A549 (cell line): ENCODE data around the gene CAPN2. TPM values are rescaled to one million over a fixed set of nuclear protein-coding genes. Genes with fewer than 3 reads are reported as not detected.

ENCODE experiments used
- ATAC-seq, 2 experiments: fragments of 200-7000 bp in 1 of 2; fragments of >200 bp in 1 of 2; cut with Nextera tagmentation in 1 of 2; cut with Tn5 transposase in 1 of 2; 3 replicates each; pipeline versions ENCODE4 v1.8.0 to v1.9.1; 2018 to 2020; ENCODE audit warnings: mild to moderate bottlenecking in 1 of 2, moderate library complexity in 1 of 2
- CTCF ChIA-PET: fragments of 300-600 bp; sonication (Branson Sonifier 250); formaldehyde crosslinking; extraction: SDS; loops from one replicate; lab custom pipeline; 2021; ENCODE audit warnings: antibody characterized with exemption, inconsistent platforms; lab: Yijun Ruan, JAX
- POLR2A ChIA-PET: fragments of 350-600 bp; formaldehyde crosslinking; extraction: SDS; loops from one replicate; lab custom pipeline; 2021; ENCODE audit warnings: antibody characterized with exemption, inconsistent platforms; lab: Yijun Ruan, JAX
- DNase-seq, 2 experiments: peaks; one replicate each; pipeline versions ENCODE4 v3.0.0 to v3.0.0-alpha.2; 2011 to 2016; ENCODE audit warnings: low read depth in 1 of 2, low spot score in 1 of 2
- FAIRE-seq: peaks from 2 replicates; lab custom pipeline; 2011; peaks lifted over from hg19 to GRCh38; lab: Jason Lieb, UNC
- H3K27ac ChIP-seq, 2 experiments: fragments of >200 bp; sonication (Bioruptor Twin); formaldehyde crosslinking; 3 replicates each; pipeline ENCODE4 v1.5.1; 2016 to 2017
- H3K4me1 ChIP-seq: fragments of >200 bp; sonication (Bioruptor Twin); formaldehyde crosslinking; 3 replicates; pipeline ENCODE4 v1.6.1; 2016
- H3K4me2 ChIP-seq: fragments of >200 bp; sonication (Bioruptor Twin); formaldehyde crosslinking; 3 replicates; pipeline ENCODE4 v1.6.1; 2016
- H3K4me3 ChIP-seq: fragments of >200 bp; sonication (Bioruptor Twin); formaldehyde crosslinking; 3 replicates; pipeline ENCODE4 v1.5.1; 2016
- H3K9me3 ChIP-seq: fragments of >200 bp; sonication (Bioruptor Twin); formaldehyde crosslinking; 3 replicates; pipeline ENCODE4 v1.6.1; 2016
- FOSL2 ChIP-seq, 2 experiments: fragments of 450-650 bp in 1 of 2; fragments of >200 bp in 1 of 2; sonication (Bioruptor Twin) in 1 of 2; formaldehyde crosslinking; IDR thresholded peaks; 2 replicates each; pipeline versions ENCODE4 v1.5.0 to v1.6.1; 2016 to 2020; ENCODE audit warnings: mild to moderate bottlenecking in 1 of 2, moderate library complexity in 1 of 2
- FOXS1 ChIP-seq: fragments of 250-450 bp; sonication (Bioruptor Pico); IDR thresholded peaks from 2 replicates; pipeline ENCODE4 v1.5.0; 2020; ENCODE audit warnings: mild to moderate bottlenecking, moderate library complexity
- JUNB ChIP-seq: fragments of >200 bp; sonication (Bioruptor Twin); formaldehyde crosslinking; IDR thresholded peaks from 2 replicates; pipeline ENCODE4 v1.6.1; 2016
- MAFK ChIP-seq: fragments of 450-650 bp; IDR thresholded peaks from 2 replicates; pipeline ENCODE4 v1.6.1; 2014; ENCODE audit not compliant: partially characterized antibody
- MYC ChIP-seq: IDR thresholded peaks from 2 replicates; pipeline ENCODE4 v1.6.1; 2012; ENCODE audit warnings: mild to moderate bottlenecking, inconsistent platforms, low read length, improper control_type of control experiment, borderline replicate concordance
- NR3C1 ChIP-seq: fragments of >200 bp; sonication (Bioruptor Twin); formaldehyde crosslinking; IDR thresholded peaks from 3 replicates; pipeline ENCODE4 v1.6.1; 2017
- POLR2A ChIP-seq: IDR thresholded peaks from 2 replicates; pipeline ENCODE4 v1.6.1; 2012; ENCODE audit warnings: mild to moderate bottlenecking, low read length
- POLR2AphosphoS2 ChIP-seq: conservative IDR thresholded peaks from 2 replicates; pipeline ENCODE4 v1.6.1; 2012; ENCODE audit warnings: low read length, improper control_type of control experiment, inconsistent platforms
- RNF2 ChIP-seq: fragments of 200-600 bp; sonication (generic); IDR thresholded peaks from 2 replicates; pipeline ENCODE4 v1.6.1; 2016; ENCODE audit warnings: low read depth, mild to moderate bottlenecking, antibody characterized with exemption, moderate library complexity, borderline replicate concordance
- TP53 ChIP-seq: fragments of 250-450 bp; sonication (Bioruptor Pico); IDR thresholded peaks from 2 replicates; pipeline ENCODE4 v1.5.0; 2021; ENCODE audit warnings: mild to moderate bottlenecking, moderate library complexity
- ZFP36 ChIP-seq: fragments of 450-650 bp; IDR thresholded peaks from 2 replicates; pipeline ENCODE4 v1.6.1; 2014; ENCODE audit warnings: borderline replicate concordance; ENCODE audit not compliant: partially characterized antibody
- WGBS: methylation state at CpG from one replicate; pipeline ENCODE4 v1.1.6; 2017; ENCODE audit errors: missing lambda C conversion rate; 5-methylcytosine and 5-hydroxymethylcytosine counted together
- polyA plus RNA-seq, 4 experiments: library from polyadenylated mRNA; depleted of rRNA in 3 of 4; stranded (reverse); fragments of >200 nt; fragmentation: RNase III in 1 of 4; extraction: RNeasy Plus Mini Kit Qiagen cat#74134 plus additional on column Dnase treatment in 1 of 4; gene quantifications; 2 replicates in 3 of 4; 3 replicates in 1 of 4; pipeline ENCODE4 v1.2.3, GENCODE V29; 2011 to 2017
- TF ChIP-seq, protein P1 (sequence below): fragments of 250-450 bp; sonication (Bioruptor Pico); IDR thresholded peaks from 2 replicates; pipeline ENCODE4 v1.5.0; 2020; ENCODE audit warnings: low read depth, mild to moderate bottlenecking, moderate library complexity
- TF ChIP-seq, protein P2 (sequence below): IDR thresholded peaks from 2 replicates; pipeline ENCODE4 v1.6.1; 2012
- TF ChIP-seq, protein P3 (sequence below): IDR thresholded peaks from 2 replicates; pipeline ENCODE4 v1.6.1; 2012

CAPN2 gene
- polyA plus RNA-seq, 2 of the 4 experiments (the other 2 are of a cell fraction): 199 to 300 TPM

DNA sequence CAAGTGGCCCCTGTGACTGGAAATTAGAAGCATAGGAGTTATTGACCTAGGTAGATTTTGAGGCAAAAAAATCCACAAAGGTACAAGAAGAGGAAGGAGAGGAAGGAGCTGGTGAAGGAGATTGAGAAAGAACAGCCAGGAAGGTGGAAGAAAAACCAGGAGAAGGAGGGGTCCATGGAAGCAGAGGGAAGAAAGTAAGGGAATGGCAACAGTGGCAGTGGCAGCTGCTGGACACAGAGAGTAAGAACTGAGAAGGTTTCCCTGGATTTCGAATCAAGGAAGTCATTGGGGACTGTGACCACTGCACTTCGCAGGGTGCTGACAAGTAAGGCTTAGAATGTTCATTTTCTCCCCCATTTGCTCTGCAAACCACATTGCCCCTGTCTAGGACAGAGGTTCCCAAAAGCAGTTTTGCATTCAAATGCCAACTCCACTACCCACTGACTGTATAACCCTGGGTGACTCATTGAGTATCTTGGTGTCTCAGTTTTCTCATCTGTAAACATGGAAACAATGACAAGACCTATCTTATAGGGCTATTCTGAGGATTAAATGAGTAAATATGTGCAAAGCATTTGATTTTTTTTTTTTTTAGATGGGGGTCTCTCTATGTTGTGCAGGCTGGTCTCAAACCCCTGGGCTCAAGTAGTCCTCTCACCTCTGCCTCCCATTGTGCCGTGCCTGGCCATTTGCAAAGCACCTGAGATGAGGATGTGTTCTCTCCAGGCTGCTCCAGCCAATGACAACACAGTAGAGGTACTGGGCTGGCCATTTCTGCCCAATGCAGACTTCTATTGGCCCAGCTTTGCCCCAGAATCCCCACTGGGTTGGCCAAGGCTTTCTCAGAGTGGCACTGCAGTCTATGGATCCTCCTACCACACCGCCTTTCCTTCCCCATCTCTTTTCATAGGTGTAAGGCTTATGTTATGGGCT, 9.3 kb upstream of the CAPN2 start:
- ChIA-PET POLR2A (interaction anchor here (1.8 kb wide), 1 partner anchor 9 kb away, joined by 4 read pairs; the partner anchor contains the start of gene CAPN2), CTCF (interaction anchor here (1.1 to 5.4 kb wide), 3 partner anchors 46 to 348 kb away, joined by 4 to 122 read pairs (median 5); no protein-coding TSS in a partner anchor)
- WGBS: 47% methylated on average over 4 of the region's 4 CpGs
- TF ChIP-seq JUNB: peak; percentile 40
- TF ChIP-seq FOSL2 (IDR thresholded peaks at IDR 0.05): peak; percentile 53; the same call in 1 of the 2 replicates
- peak; percentile 89 for TF ChIP-seq FOSL2 (CRISPR knock-in tag; IDR thresholded peaks at IDR 0.05)
- no peak for TF ChIP-seq TP53 (CRISPR knock-in tag)
- TF ChIP-seq FOXS1 (CRISPR knock-in tag): 0 out of 2 replicates have a peak, but pooled peaks have one; percentile 35
- no peaks in the 10 kb centered on the region for H3K9me3 ChIP-seq
- DNase-seq: peak in 1 of 2 experiments; percentile 77
- H3K4me1 ChIP-seq: peaks cover 83% of the 10 kb centered on the region
- H3K4me3 ChIP-seq: peak overlapping the region; percentile 0; the same call in 1 of the 3 replicates
- no peak for FAIRE-seq
- ATAC-seq: peak in 1 of 2 experiments; percentile 11; a peak in 3 of 6 replicates
- peak overlapping the region; percentile 82 for H3K4me2 ChIP-seq
- H3K27ac ChIP-seq: peak overlapping the region; percentile 95 to 99

- ChIA-PET POLR2A (interaction anchor here (1.8 kb wide), 1 partner anchor 8 kb away, joined by 4 read pairs; the partner anchor contains the start of gene CAPN2), CTCF (interaction anchor here (5.7 kb wide), 1 partner anchor 45 kb away, joined by 48 read pairs; no protein-coding TSS in a partner anchor)
- Histone ChIP-seq H3K4me2 (peak overlapping the region; percentile 82; the same call in 2 of the 3 replicates), H3K4me1 (peaks cover 85% of the 10 kb centered on the region), H3K27ac (peak overlapping the region; percentile 95 to 99), H3K4me3 (no peak overlapping the region), H3K9me3 (no peaks in the 10 kb centered on the region)
- ATAC-seq (no peak), DNase-seq (no peak), FAIRE-seq (no peak)
- TF ChIP-seq POLR2AphosphoS2 (no peak), ZFP36 (no peak), NR3C1 (no peak), RNF2 (no peak), POLR2A (no peak)
- TF ChIP-seq, protein P1, sequence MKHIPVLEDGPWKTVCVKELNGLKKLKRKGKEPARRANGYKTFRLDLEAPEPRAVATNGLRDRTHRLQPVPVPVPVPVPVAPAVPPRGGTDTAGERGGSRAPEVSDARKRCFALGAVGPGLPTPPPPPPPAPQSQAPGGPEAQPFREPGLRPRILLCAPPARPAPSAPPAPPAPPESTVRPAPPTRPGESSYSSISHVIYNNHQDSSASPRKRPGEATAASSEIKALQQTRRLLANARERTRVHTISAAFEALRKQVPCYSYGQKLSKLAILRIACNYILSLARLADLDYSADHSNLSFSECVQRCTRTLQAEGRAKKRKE (CRISPR knock-in tag): no peak
- TF ChIP-seq, protein P2, sequence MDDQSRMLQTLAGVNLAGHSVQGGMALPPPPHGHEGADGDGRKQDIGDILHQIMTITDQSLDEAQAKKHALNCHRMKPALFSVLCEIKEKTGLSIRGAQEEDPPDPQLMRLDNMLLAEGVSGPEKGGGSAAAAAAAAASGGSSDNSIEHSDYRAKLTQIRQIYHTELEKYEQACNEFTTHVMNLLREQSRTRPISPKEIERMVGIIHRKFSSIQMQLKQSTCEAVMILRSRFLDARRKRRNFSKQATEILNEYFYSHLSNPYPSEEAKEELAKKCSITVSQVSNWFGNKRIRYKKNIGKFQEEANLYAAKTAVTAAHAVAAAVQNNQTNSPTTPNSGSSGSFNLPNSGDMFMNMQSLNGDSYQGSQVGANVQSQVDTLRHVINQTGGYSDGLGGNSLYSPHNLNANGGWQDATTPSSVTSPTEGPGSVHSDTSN: no peak
- WGBS: 41% methylated on average over 1 of the region's 1 CpG
These were observed 8.7 kb upstream of the CAPN2 start for GRCh38 chr1:223703668-223704013.

DNA sequence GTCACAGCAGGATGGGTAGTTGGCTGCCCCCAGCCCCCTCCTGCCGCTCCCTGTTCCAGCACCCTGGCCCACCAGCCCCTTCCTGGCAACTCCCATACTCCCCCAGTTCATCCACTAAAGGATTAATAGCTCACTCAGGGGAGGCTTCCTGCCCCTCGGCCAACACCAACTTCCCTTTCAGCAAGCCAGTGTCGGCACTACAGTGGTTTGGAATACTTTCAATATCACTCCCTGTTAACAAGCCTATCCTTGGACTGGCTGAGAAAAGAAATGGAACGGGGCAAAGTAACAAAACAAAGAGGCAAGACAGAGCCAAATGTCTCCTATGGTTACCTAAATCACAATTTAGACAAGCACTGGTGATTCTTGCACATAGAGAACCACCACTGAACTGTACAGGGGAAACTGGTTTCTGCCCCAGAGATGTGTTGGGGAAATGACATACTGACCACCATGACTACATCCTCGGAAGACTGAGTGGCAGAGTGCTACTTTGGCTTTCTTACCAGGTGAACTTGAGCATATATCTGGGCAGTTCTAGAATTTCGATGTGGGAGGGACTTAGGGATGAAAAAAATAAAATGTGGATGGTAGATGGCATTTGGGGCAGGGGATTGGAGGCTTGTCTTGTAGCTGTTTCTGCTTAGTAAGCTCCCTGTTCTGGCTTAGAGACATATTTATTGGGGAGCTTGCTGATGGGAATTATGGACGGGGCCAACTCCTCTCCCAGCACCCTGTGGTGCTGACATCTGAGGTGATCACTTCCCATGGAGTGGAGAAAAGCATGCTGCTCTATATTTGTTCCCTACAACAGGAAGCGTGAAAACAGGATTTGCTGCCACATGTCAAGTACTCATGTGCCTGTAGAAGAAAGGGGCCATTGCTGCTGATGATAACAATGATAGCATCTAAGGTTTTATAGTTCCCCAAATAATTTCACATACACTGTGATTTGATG, 7.1 kb upstream of the CAPN2 start:
- peak overlapping the region; percentile 70 for H3K4me2 ChIP-seq
- ATAC-seq (no peak), FAIRE-seq (no peak), DNase-seq (peak in 1 of 2 experiments; percentile 61)
- TF ChIP-seq, protein P3, sequence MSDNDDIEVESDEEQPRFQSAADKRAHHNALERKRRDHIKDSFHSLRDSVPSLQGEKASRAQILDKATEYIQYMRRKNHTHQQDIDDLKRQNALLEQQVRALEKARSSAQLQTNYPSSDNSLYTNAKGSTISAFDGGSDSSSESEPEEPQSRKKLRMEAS: peak; percentile 25; the same call in 1 of the 2 replicates
- TF ChIP-seq MAFK (peak; percentile 30), MYC (no peak)
- CTCF ChIA-PET: interaction anchor here (0.8 to 5.7 kb wide), 5 partner anchors 10 to 140 kb away, joined by 3 to 48 read pairs (median 6); partner anchors contain the start of gene TP53BP2
- 41% methylated on average over 8 of the region's 8 CpGs for WGBS
- peak overlapping the region; percentile 99 for H3K27ac ChIP-seq
- H3K4me3 ChIP-seq: no peak overlapping the region
- H3K4me1 ChIP-seq: peaks cover 85% of the 10 kb centered on the region
- no peaks in the 10 kb centered on the region for H3K9me3 ChIP-seq
- POLR2A ChIA-PET: interaction anchor here (1.1 to 2.7 kb wide), 2 partner anchors 14 to 16 kb away, joined by 5 to 16 read pairs; no protein-coding TSS in a partner anchor
